Smooth muscle cell (in vitro differentiated cells): ENCODE measurements around the gene FBXL16. TPM values are rescaled to one million over a fixed set of nuclear protein-coding genes. Genes with fewer than 3 reads are reported as not detected.

Experiments used
- DNase-seq: peaks from one replicate; lab custom pipeline; 2025; ENCODE audit not compliant: unreplicated experiment; lab: John Stamatoyannopoulos, UW
- H2AFZ ChIP-seq: fragments of 200-600 bp; sonication (generic); 2 replicates; pipeline ENCODE4 v1.6.0; 2016; ENCODE audit warnings: antibody characterized with exemption, low read depth, mild to moderate bottlenecking
- H3F3A ChIP-seq: fragments of 200-600 bp; sonication (generic); 2 replicates; pipeline ENCODE4 v1.6.0; 2017; ENCODE audit warnings: antibody characterized with exemption, low read depth
- H3K27ac ChIP-seq: fragments of 200-600 bp; sonication (generic); 2 replicates; pipeline ENCODE4 v1.5.1; 2016; ENCODE audit warnings: low read depth, mild to moderate bottlenecking
- H3K27me3 ChIP-seq: fragments of 200-600 bp; sonication (generic); 2 replicates; pipeline ENCODE4 v1.6.1; 2016; ENCODE audit warnings: low read depth, mild to moderate bottlenecking
- H3K36me3 ChIP-seq: fragments of 200-600 bp; sonication (generic); 2 replicates; pipeline ENCODE4 v1.5.1; 2016; ENCODE audit warnings: low read depth
- H3K4me1 ChIP-seq: fragments of 200-600 bp; sonication (generic); 2 replicates; pipeline ENCODE4 v1.5.1; 2016; ENCODE audit warnings: low read depth
- H3K4me2 ChIP-seq: fragments of 200-600 bp; sonication (generic); 2 replicates; pipeline ENCODE4 v1.6.0; 2016; ENCODE audit warnings: mild to moderate bottlenecking
- H3K4me3 ChIP-seq: fragments of 200-600 bp; sonication (generic); 2 replicates; pipeline ENCODE4 v1.5.1; 2016; ENCODE audit warnings: mild to moderate bottlenecking
- H3K79me2 ChIP-seq: fragments of 200-600 bp; sonication (generic); 2 replicates; pipeline ENCODE4 v1.6.0; 2016; ENCODE audit warnings: low read depth, mild to moderate bottlenecking
- H3K9ac ChIP-seq: fragments of 200-600 bp; sonication (generic); 2 replicates; pipeline ENCODE4 v1.6.0; 2016; ENCODE audit warnings: low read depth
- H3K9me3 ChIP-seq: fragments of 200-600 bp; sonication (generic); replicated peaks from 2 replicates; pipeline ENCODE4 v1.5.1; 2016; ENCODE audit warnings: low read depth
- H4K20me1 ChIP-seq: fragments of 200-600 bp; sonication (generic); 2 replicates; pipeline ENCODE4 v1.6.0; 2016; ENCODE audit warnings: low read depth
- CTCF ChIP-seq: fragments of 200-600 bp; sonication (generic); IDR thresholded peaks from 2 replicates; pipeline ENCODE4 v1.5.1; 2017; ENCODE audit warnings: borderline replicate concordance, mild to moderate bottlenecking, antibody characterized with exemption; ENCODE audit not compliant: insufficient read depth, poor library complexity, severe bottlenecking
- WGBS: methylation state at CpG from one replicate; pipeline ENCODE4 v1.1.7; 2016; ENCODE audit warnings: low lambda C conversion rate; 5-methylcytosine and 5-hydroxymethylcytosine counted together
- polyA plus RNA-seq: library from polyadenylated mRNA; unstranded; fragments of >200 nt; fragmentation: Nextera tagmentation; extraction: Ambion mirVana; gene quantifications from 2 replicates; pipeline ENCODE4 v1.2.1, GENCODE V29; 2016
- total RNA-seq: library from RNA; depleted of rRNA; stranded (reverse); fragments of >200 nt; gene quantifications from 2 replicates; pipeline ENCODE4 v1.2.3, GENCODE V29; 2014

Gene FBXL16
- total and polyA plus RNA-seq, 2 experiments from 2014 or later, result 0.17 to 0.76 TPM

- no peak overlapping the region for H2AFZ ChIP-seq
- no peaks in the 10 kb centered on the region for H3K9me3 ChIP-seq
- H3K27ac ChIP-seq, result no peak overlapping the region
- H3F3A ChIP-seq, result no peaks in the 10 kb centered on the region
- WGBS, result 96% methylated on average over 26 of the region's 29 CpGs
- DNase-seq, result no peak
- H3K79me2 ChIP-seq, result no peaks in the 10 kb centered on the region
- H3K36me3 ChIP-seq, result no peaks in the 10 kb centered on the region
- H3K4me2 ChIP-seq, result no peak overlapping the region
- TF ChIP-seq CTCF, result no peak
- H3K4me3 ChIP-seq, result no peak overlapping the region
- H3K4me1 ChIP-seq, result peaks cover 15% of the 10 kb centered on the region
- peaks cover 13% of the 10 kb centered on the region for H4K20me1 ChIP-seq
- H3K9ac ChIP-seq, result no peak overlapping the region
- H3K27me3 ChIP-seq, result no peaks in the 10 kb centered on the region
Observed at GRCh38 chr16:716768-717325, 11.2 kb upstream of the FBXL16 start.

GRCh38 chr16:716200-716568 is 10.6 kb upstream of the FBXL16 start:
- DNase-seq, result no peak
- 51% methylated on average over 11 of the region's 12 CpGs for WGBS
- Histone ChIP-seq H3K9ac (no peak overlapping the region), H3K4me1 (peaks cover 15% of the 10 kb centered on the region), H3K9me3 (no peaks in the 10 kb centered on the region), H3K4me2 (peak overlapping the region; percentile 99), H3K27ac (no peak overlapping the region), H3K27me3 (no peaks in the 10 kb centered on the region), H4K20me1 (peaks cover 8% of the 10 kb centered on the region), H3K36me3 (no peaks in the 10 kb centered on the region), H3K79me2 (no peaks in the 10 kb centered on the region), H3F3A (no peaks in the 10 kb centered on the region), H2AFZ (no peak overlapping the region), H3K4me3 (peak overlapping the region; percentile 61)
- no peak for TF ChIP-seq CTCF

GRCh38 chr16:715477-716199 is 10.0 kb upstream of the FBXL16 start:
- H3K79me2 ChIP-seq, result no peaks in the 10 kb centered on the region
- no peak overlapping the region for H3K9ac ChIP-seq
- no peak overlapping the region for H2AFZ ChIP-seq
- no peaks in the 10 kb centered on the region for H3F3A ChIP-seq
- no peak for DNase-seq
- WGBS, result 8% methylated on average over 59 of the region's 74 CpGs
- H3K27ac ChIP-seq, result no peak overlapping the region
- peak; percentile 15 for TF ChIP-seq CTCF
- H3K4me2 ChIP-seq, result peak overlapping the region; percentile 99
- peak overlapping the region; percentile 61 for H3K4me3 ChIP-seq
- peaks cover 15% of the 10 kb centered on the region for H3K4me1 ChIP-seq
- H3K9me3 ChIP-seq, result no peaks in the 10 kb centered on the region
- no peaks in the 10 kb centered on the region for H3K36me3 ChIP-seq
- H3K27me3 ChIP-seq, result no peaks in the 10 kb centered on the region
- H4K20me1 ChIP-seq, result peaks cover 8% of the 10 kb centered on the region
